ENCODE measurements around the gene PUM1.
"Not testable (repeated sequence)": the region's sequence is repeated elsewhere in the genome, so short reads cannot be mapped to it uniquely, and the experiment has no call there.

Gene PUM1

GRCh38 chr1:31051611-31052010 lies 13.9 kb downstream of the PUM1 start:
- TF ChIP-seq CTCF (conservative IDR thresholded peaks at IDR 0.05; ENCODE audit: low read length), result no peak
- DNase-seq (ENCODE audit: low read depth), result no peak
- H3K4me3 ChIP-seq (ENCODE audit: low read length), result no peak overlapping the region

DNA sequence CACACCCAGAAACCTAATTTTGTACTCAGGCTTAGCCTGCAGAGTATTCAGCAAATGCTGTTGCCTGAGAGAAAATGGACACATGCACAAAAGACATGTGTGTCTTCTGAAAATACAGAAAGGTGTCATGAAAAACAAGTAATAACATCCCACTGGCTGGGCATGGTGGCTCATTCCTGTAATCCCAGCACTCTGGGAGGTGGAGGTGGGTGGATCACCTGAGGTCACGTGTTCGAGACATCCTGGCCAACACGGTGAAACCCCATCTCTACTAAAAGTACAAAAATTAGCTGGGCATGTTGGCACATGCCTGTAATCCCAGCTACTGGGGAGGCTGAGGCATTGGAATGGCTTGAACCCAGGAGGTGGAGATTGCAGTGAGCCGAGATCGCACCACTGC lies 18.0 kb downstream of the PUM1 start:
- H3K4me3 ChIP-seq (ENCODE audit: low read length); DNase-seq (ENCODE audit: low read depth): not testable (repeated sequence)

DNA sequence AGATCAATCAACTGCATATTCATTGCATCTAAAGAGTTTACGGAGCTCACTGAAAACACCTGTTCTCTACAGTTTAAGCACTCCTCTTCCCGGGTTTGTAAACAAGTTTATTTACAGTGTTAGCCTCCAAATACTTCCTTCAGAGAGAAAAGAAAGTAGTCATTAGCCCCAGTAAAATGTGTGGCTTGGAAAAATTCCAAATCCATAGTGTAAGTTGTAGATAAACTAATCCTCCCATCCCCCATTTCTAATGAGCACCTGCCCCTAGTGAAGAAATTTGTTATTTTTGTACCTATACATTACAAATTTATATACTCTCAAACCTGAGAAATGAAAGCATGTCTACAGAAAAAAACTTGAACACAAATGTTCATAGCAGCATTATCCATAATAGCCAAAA lies 21.9 kb downstream of the PUM1 start:
- no peak for TF ChIP-seq CTCF (conservative IDR thresholded peaks at IDR 0.05; ENCODE audit: low read length)
- no peak for DNase-seq (ENCODE audit: low read depth)
- no peak overlapping the region for H3K4me3 ChIP-seq (ENCODE audit: low read length)

DNA sequence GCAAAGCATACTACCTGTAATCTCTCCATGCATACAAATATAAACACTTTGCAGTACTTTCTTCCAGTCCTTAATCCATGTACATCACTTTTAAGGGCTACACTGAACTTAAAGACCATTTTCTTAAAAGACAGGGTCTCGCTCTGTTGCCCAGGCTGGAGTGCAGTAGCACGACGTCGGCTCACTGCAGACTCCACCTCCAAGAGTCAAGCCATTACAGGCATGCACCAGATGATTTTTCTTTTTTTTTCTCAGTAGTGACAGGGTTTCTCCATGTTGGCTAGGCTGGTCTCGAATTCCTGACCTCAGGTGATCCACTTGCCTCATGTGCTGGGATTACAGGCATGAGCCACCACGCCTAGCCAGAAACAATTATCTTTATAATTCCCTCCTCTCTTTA lies 22.9 kb downstream of the PUM1 start:
- TF ChIP-seq CTCF (conservative IDR thresholded peaks at IDR 0.05; ENCODE audit: low read length), result no peak
- DNase-seq (ENCODE audit: low read depth), result no peak
- no peak overlapping the region for H3K4me3 ChIP-seq (ENCODE audit: low read length)

DNA sequence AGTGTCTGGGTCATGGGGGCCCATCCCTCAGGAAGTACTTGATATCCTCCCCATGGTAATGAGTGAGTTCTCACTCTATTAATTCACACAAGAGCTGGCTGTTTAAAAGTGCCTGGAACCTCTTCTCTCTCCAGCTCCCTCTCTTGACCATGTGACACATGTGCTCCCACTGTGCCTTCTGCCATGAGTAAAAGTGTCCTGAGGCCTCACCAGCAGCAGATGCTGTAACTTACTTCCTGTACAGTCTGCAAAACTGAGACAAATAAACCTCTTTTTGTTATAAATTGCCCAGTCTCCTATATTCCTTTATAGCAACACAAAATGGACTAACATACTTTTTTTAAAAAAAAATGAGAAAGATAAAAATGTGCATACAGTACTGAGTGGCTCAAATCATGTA lies 24.0 kb downstream of the PUM1 start:
- no peak overlapping the region for H3K4me3 ChIP-seq (ENCODE audit: low read length)
- TF ChIP-seq CTCF (conservative IDR thresholded peaks at IDR 0.05; ENCODE audit: low read length), result no peak
- DNase-seq (ENCODE audit: low read depth), result no peak

DNA sequence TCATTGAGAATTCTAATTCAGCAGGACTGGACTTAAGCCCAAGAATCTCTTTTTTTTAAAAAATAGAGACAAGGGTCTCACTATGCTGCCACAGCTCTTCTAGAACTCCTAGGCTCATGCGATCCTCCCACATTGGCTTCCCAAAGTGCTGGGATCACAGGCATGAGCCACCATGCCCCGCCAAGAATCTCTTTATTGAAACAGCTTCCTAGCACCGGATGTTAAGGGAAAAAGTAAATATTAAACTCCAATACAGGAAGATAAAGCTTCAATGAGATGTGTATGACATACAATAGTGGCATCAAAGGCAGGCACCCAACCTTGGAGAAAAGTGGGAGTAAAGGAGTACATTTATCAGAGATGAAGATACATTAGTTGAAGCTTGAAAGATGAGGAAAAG lies 25.5 kb downstream of the PUM1 start:
- H3K4me3 ChIP-seq (ENCODE audit: low read length), result no peak overlapping the region
- no peak for TF ChIP-seq CTCF (conservative IDR thresholded peaks at IDR 0.05; ENCODE audit: low read length)
- DNase-seq (ENCODE audit: low read depth), result no peak

GRCh38 chr1:31038935-31039334 lies 26.6 kb downstream of the PUM1 start:
- H3K4me3 ChIP-seq (ENCODE audit: low read length); DNase-seq (ENCODE audit: low read depth): not testable (repeated sequence)

DNA sequence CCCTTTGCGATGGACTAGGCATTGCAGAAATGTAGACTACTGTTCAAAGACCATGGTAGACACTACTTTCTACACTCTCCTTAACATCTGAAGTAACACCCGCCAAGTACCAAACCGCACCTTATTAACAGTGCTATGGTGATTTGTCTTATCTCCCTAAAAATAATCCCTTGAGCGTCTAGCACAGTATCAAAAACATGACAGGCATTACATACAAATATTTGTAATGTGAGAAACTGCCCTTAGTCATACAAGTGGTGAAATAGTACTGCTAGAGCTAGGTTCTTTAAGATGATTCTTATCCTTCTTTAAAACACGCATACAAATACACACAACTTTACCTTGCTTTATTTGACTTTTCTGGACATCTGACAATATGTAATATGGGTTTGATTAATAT lies 27.2 kb downstream of the PUM1 start:
- DNase-seq (ENCODE audit: low read depth), result peak; percentile 53
- no peak for TF ChIP-seq CTCF (conservative IDR thresholded peaks at IDR 0.05; ENCODE audit: low read length)

More for the DNA sequence above, 27.2 kb downstream of the PUM1 start:
- no peak overlapping the region for H3K4me3 ChIP-seq (ENCODE audit: low read length)
